OCI-LY1 (cell line): Measurements from ENCODE around the gene ABLIM2.

Experiments
- H2AFZ ChIP-seq: fragments of 200-600 bp; sonication (generic), shearing (Covaris generic); 2 replicates; pipeline ENCODE4 v1.6.0; 2014; ENCODE audit warnings: antibody characterized with exemption, mild to moderate bottlenecking, low read length
- H3F3A ChIP-seq: fragments of 200-600 bp; sonication (generic), shearing (Covaris generic); 2 replicates; pipeline ENCODE4 v1.6.0; 2014; ENCODE audit warnings: mild to moderate bottlenecking, antibody characterized with exemption, low read length, moderate library complexity; ENCODE audit not compliant: insufficient read depth
- H3K27ac ChIP-seq: fragments of 200-600 bp; sonication (generic); 2 replicates; pipeline ENCODE4 v1.5.1; 2014; ENCODE audit warnings: low read length, mixed run types, mild to moderate bottlenecking, low read depth; ENCODE audit not compliant: poor library complexity, severe bottlenecking
- H3K27me3 ChIP-seq: fragments of 200-600 bp; sonication (generic); 2 replicates; pipeline ENCODE4 v1.6.0; 2014; ENCODE audit warnings: antibody characterized with exemption, mild to moderate bottlenecking, low read length, moderate library complexity; ENCODE audit not compliant: insufficient read depth
- H3K36me3 ChIP-seq: fragments of 200-600 bp; sonication (generic); 2 replicates; pipeline ENCODE4 v1.6.1; 2014; ENCODE audit warnings: mild to moderate bottlenecking, antibody characterized with exemption, low read length, moderate library complexity, mixed read lengths; ENCODE audit not compliant: insufficient read depth
- H3K4me1 ChIP-seq: fragments of 200-600 bp; sonication (generic); 2 replicates; pipeline ENCODE4 v1.5.1; 2014; ENCODE audit warnings: mild to moderate bottlenecking, low read length, moderate library complexity; ENCODE audit not compliant: insufficient read depth, severe bottlenecking
- H3K4me2 ChIP-seq: fragments of 200-600 bp; sonication (generic), shearing (Covaris generic); 2 replicates; pipeline ENCODE4 v1.6.1; 2014; ENCODE audit warnings: low read length
- H3K4me3 ChIP-seq: fragments of 200-600 bp; sonication (generic); 2 replicates; pipeline ENCODE4 v1.5.1; 2014; ENCODE audit warnings: low read length, low read depth, mild to moderate bottlenecking, mixed read lengths; ENCODE audit not compliant: poor library complexity, severe bottlenecking
- H3K79me2 ChIP-seq: fragments of 200-600 bp; shearing (Covaris generic); 2 replicates; pipeline ENCODE4 v1.6.1; 2016; ENCODE audit warnings: mixed run types, low read length, mixed read lengths; ENCODE audit not compliant: insufficient read depth
- H3K9ac ChIP-seq: fragments of 200-600 bp; sonication (generic), shearing (Covaris generic); 2 replicates; pipeline ENCODE4 v1.6.1; 2014; ENCODE audit warnings: mild to moderate bottlenecking, low read length, mixed read lengths
- H3K9me2 ChIP-seq: fragments of 200-600 bp; sonication (generic), shearing (Covaris generic); 2 replicates; pipeline ENCODE4 v1.6.1; 2014; ENCODE audit warnings: low read depth, mild to moderate bottlenecking, low read length, mixed read lengths
- H3K9me3 ChIP-seq: fragments of 200-600 bp; shearing (Covaris generic); 2 replicates; pipeline ENCODE4 v1.6.1; 2014; ENCODE audit warnings: low read length, mixed read lengths
- H4K20me1 ChIP-seq: fragments of 200-600 bp; sonication (generic), shearing (Covaris generic); 2 replicates; pipeline ENCODE4 v1.6.0; 2016; ENCODE audit warnings: mild to moderate bottlenecking, low read length; ENCODE audit not compliant: insufficient read depth
- EZH2 ChIP-seq: fragments of 200-600 bp; sonication (generic), shearing (Covaris generic); IDR thresholded peaks from 2 replicates; pipeline ENCODE4 v1.8.0; 2017; ENCODE audit warnings: borderline replicate concordance, mixed run types, mild to moderate bottlenecking, antibody characterized with exemption, low read length, moderate library complexity, mixed read lengths
- TF ChIP-seq, protein P1 (sequence below): fragments of 200-600 bp; sonication (generic), shearing (Covaris generic); IDR thresholded peaks from 2 replicates; pipeline ENCODE4 v1.5.1; 2017; ENCODE audit warnings: mild to moderate bottlenecking, antibody characterized with exemption, low read length, moderate library complexity, mixed read lengths

Gene ABLIM2

DNA sequence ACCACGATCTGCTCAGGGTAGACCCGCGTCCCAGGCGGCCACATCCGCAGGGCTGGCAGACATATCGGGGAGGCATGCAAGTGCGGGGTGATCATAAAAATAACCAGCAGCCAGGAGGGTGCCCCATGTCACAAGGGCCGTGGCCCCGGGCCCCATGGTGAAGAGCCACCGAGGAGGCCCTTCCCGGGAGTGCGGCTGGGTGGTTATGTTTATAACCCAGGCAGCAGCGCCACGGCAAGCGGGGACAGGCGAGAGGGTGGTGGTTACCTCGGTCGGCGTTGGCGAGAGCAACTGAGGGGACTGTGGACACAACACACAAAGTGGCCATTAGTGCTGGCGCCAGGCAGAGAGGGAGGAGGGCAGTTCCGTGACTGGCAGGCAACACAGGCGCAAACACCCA is 126.2 kb downstream of the ABLIM2 start:
- Histone ChIP-seq H3K4me1 (peaks cover 19% of the 10 kb centered on the region), H4K20me1 (no peaks in the 10 kb centered on the region), H3K36me3 (no peaks in the 10 kb centered on the region; the same call in 1 of the 2 replicates), H3K4me3 (no peak overlapping the region), H2AFZ (no peak overlapping the region), H3K27me3 (no peaks in the 10 kb centered on the region), H3F3A (no peaks in the 10 kb centered on the region), H3K9me3 (no peaks in the 10 kb centered on the region), H3K79me2 (no peaks in the 10 kb centered on the region), H3K4me2 (no peak overlapping the region), H3K27ac (no peak overlapping the region), H3K9ac (no peak overlapping the region), H3K9me2 (no peaks in the 10 kb centered on the region)
- TF ChIP-seq, protein P1, sequence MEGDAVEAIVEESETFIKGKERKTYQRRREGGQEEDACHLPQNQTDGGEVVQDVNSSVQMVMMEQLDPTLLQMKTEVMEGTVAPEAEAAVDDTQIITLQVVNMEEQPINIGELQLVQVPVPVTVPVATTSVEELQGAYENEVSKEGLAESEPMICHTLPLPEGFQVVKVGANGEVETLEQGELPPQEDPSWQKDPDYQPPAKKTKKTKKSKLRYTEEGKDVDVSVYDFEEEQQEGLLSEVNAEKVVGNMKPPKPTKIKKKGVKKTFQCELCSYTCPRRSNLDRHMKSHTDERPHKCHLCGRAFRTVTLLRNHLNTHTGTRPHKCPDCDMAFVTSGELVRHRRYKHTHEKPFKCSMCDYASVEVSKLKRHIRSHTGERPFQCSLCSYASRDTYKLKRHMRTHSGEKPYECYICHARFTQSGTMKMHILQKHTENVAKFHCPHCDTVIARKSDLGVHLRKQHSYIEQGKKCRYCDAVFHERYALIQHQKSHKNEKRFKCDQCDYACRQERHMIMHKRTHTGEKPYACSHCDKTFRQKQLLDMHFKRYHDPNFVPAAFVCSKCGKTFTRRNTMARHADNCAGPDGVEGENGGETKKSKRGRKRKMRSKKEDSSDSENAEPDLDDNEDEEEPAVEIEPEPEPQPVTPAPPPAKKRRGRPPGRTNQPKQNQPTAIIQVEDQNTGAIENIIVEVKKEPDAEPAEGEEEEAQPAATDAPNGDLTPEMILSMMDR: no peak
- TF ChIP-seq EZH2: no peak

DNA sequence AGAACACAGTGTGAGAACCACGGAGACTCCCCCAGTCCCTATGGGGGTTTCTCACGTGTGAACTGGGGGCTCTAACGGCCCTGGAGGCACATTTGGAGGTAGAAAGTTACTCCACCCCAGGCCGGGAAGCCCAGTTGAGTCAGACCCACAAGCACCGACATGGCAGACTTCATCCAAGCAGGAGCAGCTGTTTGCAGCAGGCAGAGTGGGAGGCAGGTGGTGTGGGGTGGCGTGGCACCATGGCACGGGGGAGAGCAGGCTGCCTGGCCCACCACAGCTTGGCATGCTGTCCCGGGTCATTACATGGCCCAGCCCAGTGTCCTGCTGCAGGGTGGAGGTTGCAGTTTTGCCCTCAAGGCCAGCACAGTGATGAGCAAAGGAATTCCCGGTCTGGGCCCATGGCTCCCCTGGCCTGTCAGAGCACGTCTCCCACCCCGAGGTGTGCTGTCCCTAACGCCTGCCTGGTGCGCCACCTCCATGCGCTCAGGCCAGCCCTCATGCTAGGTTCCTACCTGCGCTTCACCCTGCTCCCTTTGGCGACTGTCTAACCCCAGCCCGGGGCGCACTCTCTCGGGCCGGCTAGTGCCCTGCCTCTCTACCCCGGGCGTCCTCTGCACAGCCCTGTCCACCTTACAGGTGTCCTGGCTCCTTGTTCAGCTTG is 128.4 kb downstream of the ABLIM2 start:
- no peak overlapping the region for H3K9ac ChIP-seq
- no peaks in the 10 kb centered on the region for H3K79me2 ChIP-seq
- no peak overlapping the region for H2AFZ ChIP-seq
- H3K27me3 ChIP-seq: no peaks in the 10 kb centered on the region
- H3K4me3 ChIP-seq: no peak overlapping the region
- TF ChIP-seq, protein P1: no peak
- TF ChIP-seq EZH2: no peak
- H3K4me2 ChIP-seq: no peak overlapping the region
- no peaks in the 10 kb centered on the region for H3F3A ChIP-seq
- no peaks in the 10 kb centered on the region; the same call in 1 of the 2 replicates for H3K36me3 ChIP-seq
- no peaks in the 10 kb centered on the region for H3K9me3 ChIP-seq
- H3K9me2 ChIP-seq: no peaks in the 10 kb centered on the region
- peaks cover 2% of the 10 kb centered on the region for H3K4me1 ChIP-seq
- H4K20me1 ChIP-seq: no peaks in the 10 kb centered on the region
- H3K27ac ChIP-seq: no peak overlapping the region

DNA sequence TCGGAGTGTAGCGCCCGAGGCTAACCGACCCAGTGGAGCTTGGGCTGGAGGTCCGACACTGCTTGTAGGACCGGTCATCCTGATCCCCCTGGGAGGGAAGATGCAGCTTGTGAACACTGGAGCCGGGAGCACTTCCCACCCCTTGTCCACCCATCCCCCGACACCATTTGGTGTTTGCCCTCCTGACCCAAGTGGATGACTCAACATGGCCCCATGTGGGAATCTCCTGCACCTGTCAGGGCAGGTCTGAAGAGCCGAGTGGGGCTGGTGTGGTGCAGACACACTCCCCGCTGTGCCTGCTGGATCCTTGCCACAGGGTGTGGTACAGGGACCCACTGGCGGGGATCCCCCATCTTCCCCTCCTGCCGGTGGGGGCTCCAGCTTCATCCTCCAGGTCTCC is 128.9 kb downstream of the ABLIM2 start:
- Histone ChIP-seq H2AFZ (no peak overlapping the region), H4K20me1 (no peaks in the 10 kb centered on the region)

More for the DNA sequence above, 128.9 kb downstream of the ABLIM2 start:
- Histone ChIP-seq H3K4me3 (no peak overlapping the region), H3F3A (no peaks in the 10 kb centered on the region), H3K9ac (no peak overlapping the region), H3K4me2 (no peak overlapping the region), H3K9me2 (no peaks in the 10 kb centered on the region), H3K4me1 (no peaks in the 10 kb centered on the region), H3K27ac (no peak overlapping the region), H3K79me2 (no peaks in the 10 kb centered on the region), H3K9me3 (no peaks in the 10 kb centered on the region), H3K36me3 (no peaks in the 10 kb centered on the region; the same call in 1 of the 2 replicates), H3K27me3 (no peaks in the 10 kb centered on the region)
- TF ChIP-seq EZH2: no peak
- TF ChIP-seq, protein P1: no peak
